Liver (tissue), 9 donors: ENCODE data around the gene PPP1R14C. TPM values are rescaled to one million over a fixed set of nuclear protein-coding genes. Genes with fewer than 3 reads are reported as not detected.

Source experiments
- DNase-seq: peaks from one replicate; pipeline ENCODE4 v3.0.0-alpha.2; 2017; ENCODE audit warnings: low spot score
- H3K27ac ChIP-seq, 2 donors: one replicate each; pipeline ENCODE4 v1.7.0; 2013; ENCODE audit warnings: inconsistent platforms in 2 of 2, low read length in 2 of 2, control low read depth in 1 of 2, low read depth in 1 of 2, mild to moderate bottlenecking in 1 of 2
- H3K27me3 ChIP-seq, 4 donors: one replicate each; pipeline versions ENCODE4 v1.6.1 to v1.7.0; 2013; ENCODE audit warnings: low read length in 3 of 4, inconsistent platforms in 1 of 4, mild to moderate bottlenecking in 1 of 4, moderate library complexity in 1 of 4; ENCODE audit not compliant: control insufficient read depth in 4 of 4, insufficient read depth in 4 of 4
- H3K36me3 ChIP-seq, 4 donors: one replicate each; pipeline versions ENCODE4 v1.6.1 to v1.7.0; 2013; ENCODE audit warnings: low read length in 3 of 4, mild to moderate bottlenecking in 3 of 4, low read depth in 1 of 4, moderate library complexity in 1 of 4; ENCODE audit not compliant: control insufficient read depth in 4 of 4, insufficient read depth in 3 of 4
- H3K4me1 ChIP-seq, 4 donors: one replicate each; pipeline versions ENCODE4 v1.6.1 to v1.7.0; 2013; ENCODE audit warnings: low read length in 3 of 4, mild to moderate bottlenecking in 3 of 4, moderate library complexity in 1 of 4; ENCODE audit not compliant: control insufficient read depth in 4 of 4, insufficient read depth in 4 of 4
- H3K4me3 ChIP-seq, 3 donors: one replicate each; pipeline versions ENCODE4 v1.6.1 to v1.7.0; 2013; ENCODE audit warnings: low read length in 3 of 3, control low read depth in 1 of 3, low read depth in 1 of 3, mild to moderate bottlenecking in 1 of 3
- H3K9ac ChIP-seq, 2 donors: one replicate each; pipeline ENCODE4 v1.7.0; 2013; ENCODE audit warnings: low read length in 2 of 2, mild to moderate bottlenecking in 2 of 2, moderate library complexity in 2 of 2, control low read depth in 1 of 2, low read depth in 1 of 2
- H3K9me3 ChIP-seq, 4 donors: one replicate each; pipeline versions ENCODE4 v1.6.1 to v1.7.0; 2013; ENCODE audit warnings: low read length in 3 of 4; ENCODE audit not compliant: control insufficient read depth in 4 of 4
- EGR1 ChIP-seq, 2 donors: IDR thresholded peaks; 2 replicates each; pipeline ENCODE4 v1.6.1; 2016 to 2018; ENCODE audit warnings: antibody characterized with exemption in 2 of 2, low read depth in 2 of 2
- FOXA1 ChIP-seq: IDR thresholded peaks from 2 replicates; pipeline ENCODE4 v1.6.1; 2016; ENCODE audit warnings: antibody characterized with exemption
- HNF4A ChIP-seq, 2 donors: conservative IDR thresholded peaks; 2 replicates each; pipeline ENCODE4 v1.6.1; 2016; ENCODE audit warnings: antibody characterized with exemption in 2 of 2, mild to moderate bottlenecking in 2 of 2
- NR2F2 ChIP-seq: IDR thresholded peaks from 2 replicates; pipeline ENCODE4 v1.6.1; 2016; ENCODE audit warnings: antibody characterized with exemption
- RAD21 ChIP-seq, 2 donors: IDR thresholded peaks; 2 replicates each; pipeline ENCODE4 v1.6.1; 2016; ENCODE audit warnings: antibody characterized with exemption in 2 of 2, mild to moderate bottlenecking in 2 of 2
- SP1 ChIP-seq: IDR thresholded peaks from 2 replicates; pipeline ENCODE4 v1.6.1; 2018; ENCODE audit warnings: antibody characterized with exemption, mild to moderate bottlenecking
- TAF1 ChIP-seq: conservative IDR thresholded peaks from 2 replicates; pipeline ENCODE4 v1.6.1; 2016; ENCODE audit warnings: antibody characterized with exemption, mild to moderate bottlenecking
- WGBS: extraction: QIAGEN DNeasy Blood & Tissue Kit; methylation state at CpG from one replicate; pipeline ENCODE4 v1.1.7; 2013; 5-methylcytosine and 5-hydroxymethylcytosine counted together
- polyA plus RNA-seq, 2 donors: library from polyadenylated mRNA; stranded (reverse) in 1 of 2; unstranded in 1 of 2; fragments of 200-250 nt in 1 of 2; fragments of >200 nt in 1 of 2; fragmentation: Nextera tagmentation in 1 of 2; extraction: Ambion mirVana in 1 of 2; gene quantifications; one replicate each; pipeline versions ENCODE4 v1.2.1 to v1.2.3, GENCODE V29; 2013 to 2015
- total RNA-seq, 2 donors: library from RNA; depleted of rRNA; stranded (reverse); fragments of >200 nt; gene quantifications; one replicate each; pipeline ENCODE4 v1.2.3, GENCODE V29; 2014
- TF ChIP-seq, protein P1 (sequence below): IDR thresholded peaks from 2 replicates; pipeline ENCODE4 v1.6.1; 2016; ENCODE audit warnings: antibody characterized with exemption, mild to moderate bottlenecking
- TF ChIP-seq, protein P2 (sequence below): IDR thresholded peaks from 2 replicates; pipeline ENCODE4 v1.6.1; 2016; ENCODE audit warnings: antibody characterized with exemption
- TF ChIP-seq, protein P3 (sequence below): IDR thresholded peaks from 2 replicates; pipeline ENCODE4 v1.6.1; 2016; ENCODE audit warnings: antibody characterized with exemption
- donor health status: healthy.
- donor health status: healthy.
- donor health status: healthy.
- donor health status: healthy.
- donor health status: healthy.

PPP1R14C gene
- total and polyA plus RNA-seq, 4 donors = 0.05 TPM; not detected in 3

DNA sequence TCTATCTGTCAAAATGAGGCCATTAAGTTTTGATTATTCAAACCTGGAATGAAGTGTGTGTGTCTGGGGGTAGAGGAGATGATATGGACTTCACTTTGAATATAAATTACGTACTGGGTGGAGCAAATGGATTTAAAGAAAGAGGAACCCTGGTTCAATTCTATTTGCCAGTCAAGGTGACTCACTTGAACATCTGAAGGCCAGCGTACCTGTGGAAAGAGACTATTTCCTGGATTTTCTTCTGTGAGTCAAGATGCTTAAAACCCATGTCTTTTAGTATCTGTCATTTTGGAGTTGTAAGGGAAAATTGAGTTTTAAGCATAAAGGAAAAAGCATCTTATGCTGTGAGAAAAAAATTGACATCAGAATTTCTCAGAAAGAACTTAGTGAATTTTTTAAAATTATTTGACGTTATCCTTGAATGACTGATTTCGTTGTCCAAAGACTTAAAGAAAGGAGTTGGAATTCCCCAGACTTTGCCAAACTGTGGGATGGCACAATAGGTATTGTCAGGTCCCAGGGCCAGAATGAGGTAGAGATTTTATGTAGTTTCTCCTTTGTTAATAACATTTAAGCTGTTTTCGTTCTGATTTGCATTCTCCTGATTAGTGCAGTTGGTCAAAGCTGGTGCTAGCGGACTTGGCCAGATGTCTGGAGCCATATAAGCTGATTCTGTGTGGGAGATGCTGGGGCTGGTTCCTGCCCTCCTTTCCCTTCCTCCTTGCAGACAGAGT lies 2.4 kb upstream of the PPP1R14C start (continued):
- TF ChIP-seq, protein P1, sequence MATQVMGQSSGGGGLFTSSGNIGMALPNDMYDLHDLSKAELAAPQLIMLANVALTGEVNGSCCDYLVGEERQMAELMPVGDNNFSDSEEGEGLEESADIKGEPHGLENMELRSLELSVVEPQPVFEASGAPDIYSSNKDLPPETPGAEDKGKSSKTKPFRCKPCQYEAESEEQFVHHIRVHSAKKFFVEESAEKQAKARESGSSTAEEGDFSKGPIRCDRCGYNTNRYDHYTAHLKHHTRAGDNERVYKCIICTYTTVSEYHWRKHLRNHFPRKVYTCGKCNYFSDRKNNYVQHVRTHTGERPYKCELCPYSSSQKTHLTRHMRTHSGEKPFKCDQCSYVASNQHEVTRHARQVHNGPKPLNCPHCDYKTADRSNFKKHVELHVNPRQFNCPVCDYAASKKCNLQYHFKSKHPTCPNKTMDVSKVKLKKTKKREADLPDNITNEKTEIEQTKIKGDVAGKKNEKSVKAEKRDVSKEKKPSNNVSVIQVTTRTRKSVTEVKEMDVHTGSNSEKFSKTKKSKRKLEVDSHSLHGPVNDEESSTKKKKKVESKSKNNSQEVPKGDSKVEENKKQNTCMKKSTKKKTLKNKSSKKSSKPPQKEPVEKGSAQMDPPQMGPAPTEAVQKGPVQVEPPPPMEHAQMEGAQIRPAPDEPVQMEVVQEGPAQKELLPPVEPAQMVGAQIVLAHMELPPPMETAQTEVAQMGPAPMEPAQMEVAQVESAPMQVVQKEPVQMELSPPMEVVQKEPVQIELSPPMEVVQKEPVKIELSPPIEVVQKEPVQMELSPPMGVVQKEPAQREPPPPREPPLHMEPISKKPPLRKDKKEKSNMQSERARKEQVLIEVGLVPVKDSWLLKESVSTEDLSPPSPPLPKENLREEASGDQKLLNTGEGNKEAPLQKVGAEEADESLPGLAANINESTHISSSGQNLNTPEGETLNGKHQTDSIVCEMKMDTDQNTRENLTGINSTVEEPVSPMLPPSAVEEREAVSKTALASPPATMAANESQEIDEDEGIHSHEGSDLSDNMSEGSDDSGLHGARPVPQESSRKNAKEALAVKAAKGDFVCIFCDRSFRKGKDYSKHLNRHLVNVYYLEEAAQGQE = no peak

DNA sequence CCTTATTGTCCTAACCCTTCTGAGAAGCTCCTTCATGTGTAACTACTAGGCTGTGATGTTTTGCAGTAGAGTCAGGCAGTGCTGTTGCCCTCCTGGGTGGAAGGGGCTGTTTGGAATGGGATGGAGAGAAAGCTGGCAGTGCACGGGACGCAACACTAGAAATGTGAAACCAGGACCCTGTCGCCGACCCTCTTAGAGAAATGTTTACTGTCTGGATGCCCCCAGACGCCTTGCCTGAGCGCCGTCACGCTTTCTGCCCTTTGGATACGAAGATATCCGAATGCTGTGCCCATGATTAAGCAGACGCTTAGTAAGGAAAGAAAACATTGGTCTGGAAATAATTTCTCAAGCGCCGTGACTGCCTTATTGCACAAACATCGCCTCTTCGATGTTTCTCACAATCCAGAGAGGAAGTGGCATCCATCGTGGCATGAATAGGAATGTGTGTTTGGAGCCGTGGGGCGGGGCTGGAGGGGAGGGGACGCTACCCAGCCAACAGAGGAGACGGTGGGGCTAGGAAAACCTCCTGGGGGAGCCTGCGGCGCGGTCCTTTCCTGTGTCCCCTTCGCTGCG lies 661 bp upstream of the PPP1R14C start:
- Histone ChIP-seq H3K36me3 (no peaks in the 10 kb centered on the region), H3K4me3 (peak overlapping the region in 1 of 3 donors; percentile 56), H3K9me3 (no peaks in the 10 kb centered on the region), H3K27me3 (peaks cover 5 to 17% (median 9%) of the 10 kb centered on the region in 4 donors), H3K4me1 (peaks cover 9 to 19% (median 12%) of the 10 kb centered on the region in 4 donors), H3K9ac (no peak overlapping the region), H3K27ac (no peak overlapping the region)
- DNase-seq = no peak
- WGBS = 6% methylated on average over 25 of the region's 25 CpGs
- TF ChIP-seq, protein P2, sequence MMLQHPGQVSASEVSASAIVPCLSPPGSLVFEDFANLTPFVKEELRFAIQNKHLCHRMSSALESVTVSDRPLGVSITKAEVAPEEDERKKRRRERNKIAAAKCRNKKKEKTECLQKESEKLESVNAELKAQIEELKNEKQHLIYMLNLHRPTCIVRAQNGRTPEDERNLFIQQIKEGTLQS = no peak
- TF ChIP-seq SP1 (no peak), EGR1 (IDR thresholded peaks at IDR 0.05; ENCODE audit: low read depth in 2 of 2) (no peak), RAD21 (IDR thresholded peaks at IDR 0.05) (no peak), NR2F2 (no peak), HNF4A (conservative IDR thresholded peaks at IDR 0.05) (no peak), FOXA1 (no peak), TAF1 (no peak)
- TF ChIP-seq, protein P3, sequence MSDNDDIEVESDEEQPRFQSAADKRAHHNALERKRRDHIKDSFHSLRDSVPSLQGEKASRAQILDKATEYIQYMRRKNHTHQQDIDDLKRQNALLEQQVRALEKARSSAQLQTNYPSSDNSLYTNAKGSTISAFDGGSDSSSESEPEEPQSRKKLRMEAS = no peak
- TF ChIP-seq, protein P1 = no peak
